Endothelial cell of umbilical vein (primary cell): ENCODE data around the gene FAM193B. TPM values are rescaled to one million over a fixed set of nuclear protein-coding genes. Genes with fewer than 3 reads are reported as not detected.

ENCODE experiments used
- BruUV-seq: library from RNA; stranded (reverse); fragments of 400-500 nt; replicated peaks from 2 replicates; lab custom pipeline; 2021; lab: Mats Ljungman, UMichigan
- CTCF ChIA-PET: fragments of 300-600, 350-600 bp; sonication (Branson Sonifier 250); formaldehyde crosslinking; loops from one replicate; lab custom pipeline; 2021; ENCODE audit warnings: antibody characterized with exemption, inconsistent platforms; lab: Charles Lee
- POLR2A ChIA-PET: fragments of 300-600, 350-600 bp; sonication (Branson Sonifier 250); formaldehyde crosslinking; loops from one replicate; lab custom pipeline; 2021; ENCODE audit warnings: antibody characterized with exemption, inconsistent platforms; lab: Charles Lee
- DNase-seq: peaks from one replicate; pipeline ENCODE4 v3.0.0-alpha.2; 2011; ENCODE audit warnings: low read depth, low spot score
- FAIRE-seq: peaks from 2 replicates; lab custom pipeline; 2011; peaks lifted over from hg19 to GRCh38; lab: Jason Lieb, UNC
- H2AFZ ChIP-seq: 2 replicates; pipeline ENCODE4 v1.6.0; 2012; ENCODE audit warnings: low read depth, low read length, control low read depth, inconsistent platforms
- H3K27ac ChIP-seq: 2 replicates; pipeline ENCODE4 v1.5.1; 2011; ENCODE audit warnings: low read depth, mild to moderate bottlenecking, control low read depth, low read length, moderate library complexity; ENCODE audit not compliant: insufficient read depth
- H3K27me3 ChIP-seq, 2 experiments: 2 replicates each; pipeline versions ENCODE4 v1.6.0 to v1.6.1; 2011; ENCODE audit warnings: low read length in 2 of 2, mixed read lengths in 1 of 2; ENCODE audit not compliant: control insufficient read depth in 2 of 2, insufficient read depth in 2 of 2
- H3K36me3 ChIP-seq, 2 experiments: 2 replicates in 1 of 2; 3 replicates in 1 of 2; pipeline ENCODE4 v1.5.1; 2011; ENCODE audit warnings: low read length in 2 of 2, mild to moderate bottlenecking in 1 of 2, moderate library complexity in 1 of 2; ENCODE audit not compliant: control insufficient read depth in 2 of 2, insufficient read depth in 2 of 2; ENCODE audit errors: extremely low read depth in 1 of 2
- H3K4me1 ChIP-seq: 3 replicates; pipeline ENCODE4 v1.5.1; 2011; ENCODE audit warnings: mild to moderate bottlenecking, low read length; ENCODE audit not compliant: control insufficient read depth, insufficient read depth; ENCODE audit errors: extremely low read depth
- H3K4me2 ChIP-seq: 2 replicates; pipeline ENCODE4 v1.6.1; 2011; ENCODE audit warnings: low read length, control low read depth, mixed read lengths; ENCODE audit not compliant: insufficient read depth
- H3K4me3 ChIP-seq, 3 experiments: fragments of 200-600 bp in 1 of 3; sonication (generic), shearing (Covaris generic) in 1 of 3; replicated peaks in 1 of 3; 2 replicates each; pipeline ENCODE4 v1.5.1; 2011 to 2016; ENCODE audit warnings: control low read depth in 3 of 3, low read length in 3 of 3, mild to moderate bottlenecking in 2 of 3, inconsistent platforms in 1 of 3, low read depth in 1 of 3, moderate library complexity in 1 of 3; ENCODE audit not compliant: insufficient read depth in 1 of 3
- H3K79me2 ChIP-seq: 2 replicates; pipeline ENCODE4 v1.6.0; 2012; ENCODE audit warnings: low read length, inconsistent platforms; ENCODE audit not compliant: control insufficient read depth, insufficient read depth
- H3K9ac ChIP-seq: replicated peaks from 2 replicates; pipeline ENCODE3; 2011; ENCODE audit warnings: low read length, control low read depth; ENCODE audit not compliant: insufficient read depth; ENCODE audit errors: extremely low read depth
- H3K9me1 ChIP-seq: replicated peaks from 3 replicates; pipeline ENCODE4 v1.6.0; 2011; ENCODE audit warnings: mild to moderate bottlenecking, low read length; ENCODE audit not compliant: control insufficient read depth, insufficient read depth; ENCODE audit errors: extremely low read depth
- H3K9me3 ChIP-seq: replicated peaks from 2 replicates; pipeline ENCODE4 v1.5.1; 2012; ENCODE audit warnings: low read length, inconsistent platforms; ENCODE audit not compliant: control insufficient read depth, insufficient read depth
- H4K20me1 ChIP-seq: replicated peaks from 2 replicates; pipeline ENCODE3; 2011; ENCODE audit warnings: mild to moderate bottlenecking, low read length; ENCODE audit not compliant: control insufficient read depth, insufficient read depth; ENCODE audit errors: extremely low read depth
- EZH2 ChIP-seq: IDR thresholded peaks from 2 replicates; pipeline ENCODE4 v1.6.1; 2012; ENCODE audit warnings: borderline replicate concordance, low read depth, mild to moderate bottlenecking, moderate library complexity, low read length, inconsistent platforms; ENCODE audit not compliant: severe bottlenecking
- FOS ChIP-seq: IDR thresholded peaks from 2 replicates; pipeline ENCODE4 v1.6.1; 2011; ENCODE audit warnings: mild to moderate bottlenecking, low read length, moderate library complexity, borderline replicate concordance; ENCODE audit not compliant: insufficient read depth
- GATA2 ChIP-seq: IDR thresholded peaks from 2 replicates; pipeline ENCODE4 v1.7.0; 2011; ENCODE audit warnings: low read depth, mild to moderate bottlenecking, moderate library complexity, mixed read lengths, low read length; ENCODE audit not compliant: insufficient read length, insufficient read depth
- JUN ChIP-seq: IDR thresholded peaks from 2 replicates; pipeline ENCODE4 v1.6.1; 2011; ENCODE audit warnings: borderline replicate concordance, low read depth; ENCODE audit not compliant: insufficient read length, insufficient read depth
- MAX ChIP-seq: IDR thresholded peaks from 2 replicates; pipeline ENCODE4 v1.6.1; 2011; ENCODE audit not compliant: insufficient read depth, insufficient read length
- MYC ChIP-seq: IDR thresholded peaks from one replicate; pipeline ENCODE4 v1.6.1; 2011; ENCODE audit warnings: mild to moderate bottlenecking, low read depth, low read length
- POLR2A ChIP-seq: IDR thresholded peaks from 2 replicates; pipeline ENCODE4 v1.6.1; 2012; ENCODE audit warnings: low read depth, mild to moderate bottlenecking, control low read depth, low read length
- POLR2AphosphoS5 ChIP-seq: IDR thresholded peaks from 2 replicates; pipeline ENCODE4 v1.6.1; 2012; ENCODE audit warnings: low read depth, mild to moderate bottlenecking, control low read depth, low read length, moderate library complexity; ENCODE audit not compliant: insufficient read depth
- dilution Hi-C: fragments of 300-500 bp; cut with MboI; formaldehyde crosslinking; loops from one replicate; pipeline ENCODE4 v1.15.0; 2019; ENCODE audit warnings: low sequenced_read_pairs; ENCODE audit not compliant: extremely low pct_ligation_motif_present
- intact Hi-C: fragments of 100-400 bp; cut with micrococcal nuclease; formaldehyde crosslinking; loops from one replicate; pipeline ENCODE4 v1.10.0; 2022
- polyA plus RNA-seq, 4 experiments: library from polyadenylated mRNA; depleted of rRNA in 3 of 4; stranded (reverse) in 3 of 4; unstranded in 1 of 4; fragments of >200 nt; gene quantifications; 2 replicates each; pipeline versions ENCODE4 v1.2.1 to v1.2.3, GENCODE V29; 2011 to 2012; ENCODE audit warnings: missing spikeins in 1 of 4
- total RNA-seq: library from RNA; stranded (reverse); gene quantifications from 2 replicates; pipeline ENCODE4 v1.2.3, GENCODE V29; 2021
- TF ChIP-seq, protein P1 (sequence below), 2 donors: IDR thresholded peaks; 1 replicate in 1 of 2; 2 replicates in 1 of 2; pipeline ENCODE4 v1.5.1; 2011; ENCODE audit warnings: low read length in 2 of 2, mild to moderate bottlenecking in 2 of 2, moderate library complexity in 2 of 2, control low read depth in 1 of 2, inconsistent platforms in 1 of 2, low read depth in 1 of 2; ENCODE audit not compliant: insufficient read depth in 1 of 2; ENCODE audit errors: extremely low read depth in 1 of 2

The FAM193B gene
- total and polyA plus RNA-seq, 2 donors (not counting 3 experiments of a cell fraction or from before 2014, with no cell fraction given) = 57.9 to 75.7 TPM

GRCh38 chr5:177528631-177529030 lies 25.7 kb downstream of the FAM193B start:
- no peaks in the 10 kb centered on the region for H4K20me1 ChIP-seq
- no peak overlapping the region for H3K4me3 ChIP-seq
- peaks cover 15 to 71% of the 10 kb centered on the region in 2 experiments for H3K36me3 ChIP-seq
- dilution Hi-C loops (no loop called here), intact Hi-C loops (no loop called here)
- CTCF ChIA-PET = no interaction called here
- H2AFZ ChIP-seq = no peak overlapping the region
- H3K27ac ChIP-seq = no peak overlapping the region
- H3K9me3 ChIP-seq = no peaks in the 10 kb centered on the region
- H3K27me3 ChIP-seq = no peaks in the 10 kb centered on the region
- FAIRE-seq = no peak
- no peaks in the 10 kb centered on the region for H3K9me1 ChIP-seq
- H3K79me2 ChIP-seq = no peaks in the 10 kb centered on the region
- H3K4me2 ChIP-seq = no peak overlapping the region
- no peak for TF ChIP-seq POLR2A
- TF ChIP-seq POLR2AphosphoS5 = no peak
- no peak for TF ChIP-seq GATA2
- no peak for TF ChIP-seq FOS
- TF ChIP-seq EZH2 = no peak
- no peak for TF ChIP-seq MYC
- TF ChIP-seq, protein P1, sequence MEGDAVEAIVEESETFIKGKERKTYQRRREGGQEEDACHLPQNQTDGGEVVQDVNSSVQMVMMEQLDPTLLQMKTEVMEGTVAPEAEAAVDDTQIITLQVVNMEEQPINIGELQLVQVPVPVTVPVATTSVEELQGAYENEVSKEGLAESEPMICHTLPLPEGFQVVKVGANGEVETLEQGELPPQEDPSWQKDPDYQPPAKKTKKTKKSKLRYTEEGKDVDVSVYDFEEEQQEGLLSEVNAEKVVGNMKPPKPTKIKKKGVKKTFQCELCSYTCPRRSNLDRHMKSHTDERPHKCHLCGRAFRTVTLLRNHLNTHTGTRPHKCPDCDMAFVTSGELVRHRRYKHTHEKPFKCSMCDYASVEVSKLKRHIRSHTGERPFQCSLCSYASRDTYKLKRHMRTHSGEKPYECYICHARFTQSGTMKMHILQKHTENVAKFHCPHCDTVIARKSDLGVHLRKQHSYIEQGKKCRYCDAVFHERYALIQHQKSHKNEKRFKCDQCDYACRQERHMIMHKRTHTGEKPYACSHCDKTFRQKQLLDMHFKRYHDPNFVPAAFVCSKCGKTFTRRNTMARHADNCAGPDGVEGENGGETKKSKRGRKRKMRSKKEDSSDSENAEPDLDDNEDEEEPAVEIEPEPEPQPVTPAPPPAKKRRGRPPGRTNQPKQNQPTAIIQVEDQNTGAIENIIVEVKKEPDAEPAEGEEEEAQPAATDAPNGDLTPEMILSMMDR (IDR thresholded peaks at IDR 0.05; ENCODE audit: extremely low read depth in 1 of 2, insufficient read depth in 1 of 2, low read depth in 1 of 2, low read length in 2 of 2) = no peak
- no peak for TF ChIP-seq MAX
- no peak for TF ChIP-seq JUN
- H3K9ac ChIP-seq = no peak overlapping the region
- DNase-seq = no peak
- BruUV-seq = no TSS peak
- POLR2A ChIA-PET = no interaction called here
- no peaks in the 10 kb centered on the region for H3K4me1 ChIP-seq
